Stimulated activated CD4-positive, alpha-beta T cell treated with anti-CD3 and anti-CD28 coated beads, Interleukin-4, amount 100 ng/mL, for 24 hours (primary cell): ENCODE results near the gene MARCHF10.
"Not testable (repeated sequence)": the region's sequence is repeated elsewhere in the genome, so short reads cannot be mapped to it uniquely, and the experiment has no call there.

ENCODE experiments used
- DNase-seq: peaks from one replicate; pipeline ENCODE4 v3.0.0-alpha.2; 2020

Gene MARCHF10

GRCh38 chr17:62785983-62786382 lies 22.1 kb downstream of the MARCHF10 start:
- not testable (repeated sequence) for DNase-seq

DNA sequence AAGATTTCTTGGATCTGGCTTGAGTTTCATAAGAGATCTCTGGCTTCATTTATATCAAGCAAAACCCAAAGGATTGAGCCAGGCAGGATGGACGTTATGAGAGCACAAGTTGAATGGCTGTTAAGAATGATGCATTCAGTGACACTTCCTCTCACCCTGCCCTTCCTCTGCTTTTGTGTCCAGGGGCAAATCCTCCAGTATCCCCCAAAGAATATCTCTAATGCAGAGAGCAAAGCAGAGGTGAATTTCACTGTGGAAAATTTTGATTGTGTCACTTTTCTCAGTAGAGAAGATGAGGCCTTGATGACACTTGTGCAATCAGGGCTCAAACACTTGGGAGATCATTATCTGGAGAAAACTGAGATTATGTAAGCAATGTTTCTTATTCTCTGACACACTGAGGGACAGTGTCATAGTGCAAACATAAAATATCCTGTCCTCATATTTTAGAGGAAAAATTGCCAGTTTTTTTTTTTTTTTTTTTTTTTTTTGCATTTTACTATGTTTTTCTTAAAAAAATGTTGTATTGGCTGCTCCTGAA lies 25.3 kb downstream of the MARCHF10 start:
- no peak for DNase-seq

GRCh38 chr17:62781831-62782251 lies 26.3 kb downstream of the MARCHF10 start:
- no peak for DNase-seq

GRCh38 chr17:62781356-62781755 lies 26.8 kb downstream of the MARCHF10 start:
- no peak for DNase-seq

GRCh38 chr17:62780951-62781350 lies 27.2 kb downstream of the MARCHF10 start:
- DNase-seq: no peak

- no peak for DNase-seq
These were observed 27.8 kb downstream of the MARCHF10 start for GRCh38 chr17:62780269-62780668.

DNA sequence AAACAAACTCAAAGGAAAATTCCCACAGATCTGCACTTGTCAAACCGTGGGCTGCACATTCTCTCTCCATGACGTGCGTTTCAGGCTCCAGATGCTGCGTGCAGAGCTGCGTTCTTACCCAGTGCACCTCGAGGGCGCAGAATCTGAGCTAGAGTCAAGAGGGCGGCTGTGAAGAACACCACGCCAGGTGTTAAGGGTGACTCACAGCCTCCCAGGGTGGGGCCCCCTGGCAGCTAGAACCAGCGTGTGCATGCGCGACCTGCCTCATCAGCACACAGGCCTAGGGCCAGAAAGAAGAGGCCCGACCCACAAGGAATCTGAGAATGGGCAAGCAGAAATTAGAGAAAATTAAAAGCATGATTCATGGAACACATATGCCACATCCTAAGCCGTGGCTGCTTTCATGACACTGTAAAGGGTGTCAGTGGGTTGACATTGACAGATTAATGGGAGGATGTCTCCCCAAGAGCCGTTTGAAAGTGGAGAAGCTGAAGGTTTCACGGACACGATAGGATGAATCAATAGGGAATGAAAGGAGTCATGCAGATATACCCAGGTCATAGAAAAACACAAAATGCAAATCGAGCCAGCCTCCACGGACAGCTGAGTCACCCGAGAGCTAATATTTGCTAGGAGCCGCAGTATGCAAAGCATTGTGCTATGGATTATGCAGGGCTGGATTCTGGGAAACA lies 29.0 kb downstream of the MARCHF10 start:
- no peak for DNase-seq

DNA sequence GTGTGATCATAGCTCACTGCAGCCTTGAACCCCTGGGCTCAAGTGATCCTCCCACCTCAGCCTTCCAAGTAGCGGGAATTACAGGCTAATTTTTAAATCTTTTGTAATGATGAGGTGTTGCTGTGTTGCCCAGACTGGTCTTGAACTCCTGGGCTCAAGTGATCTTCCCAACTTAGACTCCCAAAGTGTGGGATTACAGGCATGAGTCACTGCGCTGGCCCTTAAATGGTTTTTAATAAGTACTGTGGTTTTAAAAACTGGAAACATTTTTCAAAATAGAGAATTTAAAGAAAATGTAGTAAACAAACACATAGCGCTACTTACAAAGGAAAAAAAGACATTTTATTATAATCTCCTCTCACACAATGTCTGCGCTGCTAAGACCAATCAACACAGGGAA lies 32.2 kb downstream of the MARCHF10 start:
- no peak for DNase-seq

GRCh38 chr17:62774338-62774737 lies 33.8 kb downstream of the MARCHF10 start:
- no peak for DNase-seq

GRCh38 chr17:62767997-62768396 lies 40.1 kb downstream of the MARCHF10 start:
- no peak for DNase-seq

DNA sequence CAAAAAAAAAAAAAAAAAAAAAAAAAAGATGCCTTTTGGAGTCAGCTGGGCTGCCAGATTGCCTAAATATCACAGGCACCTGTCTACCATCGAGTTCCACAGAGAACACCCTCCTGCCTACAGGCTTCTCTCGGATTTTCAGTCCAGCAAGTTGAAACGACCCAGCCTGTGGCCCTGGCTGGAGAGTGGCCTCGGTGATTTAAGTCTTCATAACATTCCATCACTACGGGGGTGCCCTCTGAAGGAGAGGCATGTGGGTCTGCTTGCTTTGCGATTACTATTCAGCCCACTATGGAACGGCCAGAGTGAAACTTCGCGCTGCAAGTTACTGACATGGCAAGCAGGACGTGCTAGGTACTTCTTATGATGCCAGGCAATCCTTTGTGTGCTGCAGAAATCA lies 42.8 kb downstream of the MARCHF10 start:
- DNase-seq: no peak

GRCh38 chr17:62763891-62764600 lies 44.1 kb downstream of the MARCHF10 start:
- no peak for DNase-seq

DNA sequence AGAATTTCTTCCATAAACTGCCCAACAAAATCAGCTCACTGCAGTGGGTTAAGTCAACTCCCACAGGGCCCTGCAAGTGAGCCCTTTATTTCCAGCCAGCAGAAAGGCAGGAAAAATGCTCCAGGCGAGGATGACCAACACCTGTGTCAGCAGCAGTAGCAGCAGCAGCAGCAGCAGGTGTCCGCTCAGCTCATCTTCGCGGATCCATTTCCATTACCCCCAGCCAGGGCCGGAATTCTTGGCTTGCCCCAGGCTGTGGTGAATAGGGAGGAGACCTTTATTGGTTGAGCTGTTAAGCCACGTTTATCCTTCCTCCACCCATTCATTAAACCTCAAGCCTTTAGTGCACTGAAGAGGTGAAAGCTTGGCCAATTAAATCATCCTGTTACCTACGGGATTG lies 46.2 kb downstream of the MARCHF10 start:
- DNase-seq: no peak

GRCh38 chr17:62760945-62761267 lies 47.2 kb downstream of the MARCHF10 start:
- DNase-seq: no peak

DNA sequence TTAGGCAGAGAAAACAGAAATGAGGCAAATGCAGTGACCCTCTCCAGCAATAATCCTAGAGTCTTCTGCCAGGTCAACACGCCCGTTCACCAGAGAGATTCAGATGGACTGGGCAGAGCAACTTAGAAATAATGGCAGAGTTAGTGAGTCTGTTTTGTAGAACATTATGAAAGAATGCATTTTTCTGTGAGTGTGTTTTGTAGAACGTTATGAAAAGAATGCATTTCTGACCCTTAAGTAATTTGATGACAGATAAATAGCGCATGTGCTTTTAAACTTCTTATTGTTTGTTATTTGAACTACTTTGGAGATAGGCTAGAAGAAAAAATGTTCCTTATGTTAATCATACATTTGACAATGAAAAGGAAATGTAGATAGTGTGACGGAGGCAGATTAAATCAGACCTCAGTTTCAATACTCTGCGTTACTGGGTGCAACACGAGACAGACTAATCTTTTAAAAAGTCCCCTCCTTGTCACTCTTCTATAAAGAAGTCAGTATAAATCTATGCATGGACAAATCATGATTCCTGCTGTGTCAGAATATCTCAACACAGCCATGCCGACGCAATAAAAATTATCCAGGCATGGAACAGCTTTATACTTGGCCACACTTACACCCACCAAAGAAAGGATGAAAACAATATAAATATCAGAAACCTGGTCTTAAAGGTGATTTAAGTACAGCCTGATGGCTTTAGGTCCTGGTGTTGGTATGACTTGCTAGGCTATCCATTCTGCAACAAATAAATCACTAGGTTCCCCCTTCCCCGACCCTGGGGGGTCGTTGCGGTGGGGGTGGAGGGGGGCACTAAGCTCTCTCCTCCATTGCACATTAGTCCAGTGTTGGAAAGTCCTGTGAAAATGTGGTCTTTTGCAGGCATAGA lies 47.8 kb downstream of the MARCHF10 start:
- DNase-seq: no peak

DNA sequence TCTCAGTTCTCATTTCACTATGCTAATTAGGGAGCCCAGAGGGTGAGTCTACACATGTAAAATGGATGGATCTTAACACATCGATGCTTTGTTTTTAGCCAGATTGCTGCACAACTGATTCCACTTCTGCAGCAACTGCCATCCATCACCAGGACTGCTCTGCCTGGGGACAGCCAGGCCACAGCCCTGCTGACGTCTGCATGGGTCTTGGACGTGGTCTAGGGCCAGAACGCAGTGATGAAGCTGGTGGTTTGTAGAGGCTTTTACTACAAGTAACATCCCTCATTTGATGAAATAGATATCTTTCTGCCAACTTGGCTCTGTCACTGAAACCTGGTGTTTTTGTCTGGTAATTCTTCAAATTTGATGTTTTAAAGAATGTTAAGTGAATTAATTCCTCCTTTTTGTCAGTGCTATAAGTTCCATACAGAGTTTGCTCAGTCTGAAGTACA lies 50.6 kb downstream of the MARCHF10 start:
- no peak for DNase-seq

- no peak for DNase-seq
These were observed 51.9 kb downstream of the MARCHF10 start for GRCh38 chr17:62756198-62756597.

DNA sequence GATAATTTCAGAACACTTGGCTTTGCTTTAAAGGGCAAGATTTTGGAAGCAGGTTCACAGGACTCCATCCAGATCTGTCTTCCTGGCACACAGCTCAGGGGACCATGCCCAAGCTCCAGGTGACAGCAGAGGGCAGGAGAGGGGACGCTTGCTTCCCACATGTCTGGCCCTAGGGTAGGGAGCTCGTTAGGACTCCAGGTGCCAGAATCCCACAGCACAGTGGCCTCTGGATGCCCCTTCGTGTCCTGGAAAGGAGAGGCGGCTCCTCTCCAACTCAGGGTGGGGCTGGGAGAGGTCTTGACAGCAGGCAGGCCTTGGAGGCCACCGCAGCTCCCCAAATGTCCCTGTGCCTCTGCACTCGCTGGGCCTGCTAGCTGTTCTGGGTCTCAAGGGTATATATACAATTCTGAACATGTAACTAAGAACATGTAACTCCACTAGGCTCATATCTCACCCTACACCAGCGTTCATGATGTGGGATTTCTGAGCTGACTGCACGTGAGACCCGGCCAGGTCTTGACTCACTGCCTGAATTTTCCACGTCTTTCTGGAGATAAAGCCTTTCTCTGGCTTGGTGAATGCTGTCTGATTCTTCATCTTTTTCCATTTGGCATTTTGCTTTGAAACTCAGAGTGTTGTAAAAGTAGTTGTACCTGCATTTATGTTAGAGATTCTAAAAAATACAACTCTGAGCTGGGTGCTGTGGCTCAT lies 52.8 kb downstream of the MARCHF10 start:
- no peak for DNase-seq

GRCh38 chr17:62754631-62755030 lies 53.5 kb downstream of the MARCHF10 start:
- no peak for DNase-seq

GRCh38 chr17:62753562-62753961 lies 54.6 kb downstream of the MARCHF10 start:
- no peak for DNase-seq

DNA sequence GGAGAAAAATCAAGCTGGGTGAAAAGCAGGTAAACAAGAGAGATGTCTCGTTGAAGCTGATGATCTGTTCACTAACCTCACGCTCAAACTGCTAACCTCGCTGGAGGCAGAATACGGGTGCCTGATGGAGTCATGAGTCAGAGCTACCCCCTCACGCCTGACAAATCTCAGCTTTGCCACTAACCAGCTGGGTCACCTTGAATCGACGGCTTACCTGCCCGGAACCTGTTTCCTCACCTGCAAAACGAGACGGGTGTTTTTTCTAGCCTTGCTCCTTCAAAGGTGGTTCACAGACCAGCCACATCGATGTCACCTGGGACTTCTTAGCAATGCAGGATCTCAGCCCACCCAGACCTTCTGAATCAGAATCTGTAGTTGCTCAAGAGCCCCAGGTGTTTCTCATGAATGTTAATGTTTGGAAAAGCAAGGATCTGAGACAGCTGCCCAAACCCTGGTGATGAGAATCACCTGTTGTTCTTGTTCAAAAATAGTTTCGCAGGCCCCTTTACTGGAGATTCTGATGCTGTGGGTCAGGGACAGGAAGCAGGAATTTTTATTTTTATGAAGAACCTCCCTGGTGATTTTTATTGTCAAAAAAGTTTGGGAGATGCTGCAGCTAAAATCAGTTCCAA lies 56.9 kb downstream of the MARCHF10 start:
- DNase-seq: no peak

GRCh38 chr17:62750631-62751051 lies 57.5 kb downstream of the MARCHF10 start:
- DNase-seq: no peak
